HG03135 (cell line): ENCODE results near the gene TCF4.
A peak's percentile ranks its signal among the peaks of the same experiment; 100 is the strongest.

Experiments
- ATAC-seq: cut with Tn5 transposase; IDR thresholded peaks from one replicate; pipeline ENCODE4 v1.9.1; 2021; ENCODE audit warnings: mild to moderate bottlenecking, moderate library complexity; ENCODE audit not compliant: unreplicated experiment

Gene TCF4

DNA sequence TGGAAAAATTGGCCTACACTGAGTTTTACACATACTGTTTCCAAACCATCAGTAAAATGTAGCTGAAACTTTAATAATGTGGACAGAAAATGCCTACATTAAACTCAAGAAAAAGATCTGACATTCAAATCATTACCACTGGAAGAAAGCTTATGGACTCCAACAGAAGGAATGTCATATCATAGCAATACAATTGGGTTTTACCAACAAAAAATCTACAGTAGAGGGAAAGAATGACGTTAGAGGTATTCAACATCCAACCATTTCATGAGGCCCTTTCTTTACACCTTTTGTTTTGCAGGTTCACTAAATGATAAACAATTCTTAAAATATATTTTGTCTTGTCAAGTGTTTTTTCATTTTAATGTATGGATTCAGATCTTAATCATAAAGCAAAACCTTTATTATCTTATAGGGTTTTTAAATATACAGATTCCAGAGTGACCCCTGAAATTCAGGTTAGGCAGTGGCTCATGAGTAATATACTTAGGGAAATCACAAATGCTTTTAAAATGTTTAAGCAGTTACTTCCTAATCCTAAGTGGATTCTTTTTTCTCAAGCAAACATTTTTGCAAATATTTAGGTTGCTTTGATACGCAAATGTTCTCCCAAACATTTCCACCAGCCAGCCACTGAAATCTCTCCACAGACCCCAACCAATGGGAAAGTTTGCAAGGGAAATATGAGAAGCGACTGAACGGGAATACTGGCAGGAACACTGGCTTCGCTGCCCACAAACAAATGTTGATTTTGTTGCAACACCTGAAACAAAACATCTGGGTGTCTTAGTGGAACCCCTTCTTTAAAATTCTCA, 168.7 kb downstream of the TCF4 start:
- ATAC-seq, result no peak

DNA sequence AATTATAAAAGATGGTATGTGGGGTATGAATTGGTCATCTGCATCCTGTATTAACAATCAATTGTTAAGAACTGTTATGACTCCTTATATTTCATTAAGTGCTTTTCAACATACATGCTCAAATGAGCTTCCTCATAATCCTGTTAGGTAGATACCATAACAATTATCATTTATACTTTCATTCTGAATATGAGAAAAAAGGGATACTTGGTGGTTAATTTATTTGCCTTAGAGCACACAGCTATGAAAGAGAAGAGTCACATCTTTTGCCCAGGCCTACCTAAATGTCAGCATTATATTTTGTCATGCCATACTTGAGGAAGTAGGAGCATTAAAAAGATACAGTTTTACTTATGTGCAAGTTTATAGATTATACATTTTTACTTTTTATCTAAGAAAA, 169.6 kb downstream of the TCF4 start:
- no peak for ATAC-seq

DNA sequence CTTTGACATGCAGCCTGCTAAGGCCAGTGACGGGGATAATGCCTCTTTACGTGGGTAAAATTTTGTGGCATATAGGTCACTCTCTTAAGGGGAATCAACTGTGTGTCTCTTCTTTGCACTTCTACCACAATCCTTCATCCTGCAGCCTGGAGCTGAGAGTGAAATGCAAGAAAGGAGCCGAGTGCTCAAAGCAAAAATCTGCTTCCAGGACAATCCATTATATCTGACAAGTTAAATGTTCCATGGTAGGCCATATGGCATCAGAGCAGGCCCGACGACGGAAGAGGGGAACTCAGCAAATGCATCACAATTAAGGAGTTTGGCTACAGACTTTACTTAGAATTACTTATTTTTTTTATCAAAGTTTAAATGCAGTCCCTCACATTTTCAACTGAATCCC, 171.2 kb downstream of the TCF4 start:
- ATAC-seq, result no peak

DNA sequence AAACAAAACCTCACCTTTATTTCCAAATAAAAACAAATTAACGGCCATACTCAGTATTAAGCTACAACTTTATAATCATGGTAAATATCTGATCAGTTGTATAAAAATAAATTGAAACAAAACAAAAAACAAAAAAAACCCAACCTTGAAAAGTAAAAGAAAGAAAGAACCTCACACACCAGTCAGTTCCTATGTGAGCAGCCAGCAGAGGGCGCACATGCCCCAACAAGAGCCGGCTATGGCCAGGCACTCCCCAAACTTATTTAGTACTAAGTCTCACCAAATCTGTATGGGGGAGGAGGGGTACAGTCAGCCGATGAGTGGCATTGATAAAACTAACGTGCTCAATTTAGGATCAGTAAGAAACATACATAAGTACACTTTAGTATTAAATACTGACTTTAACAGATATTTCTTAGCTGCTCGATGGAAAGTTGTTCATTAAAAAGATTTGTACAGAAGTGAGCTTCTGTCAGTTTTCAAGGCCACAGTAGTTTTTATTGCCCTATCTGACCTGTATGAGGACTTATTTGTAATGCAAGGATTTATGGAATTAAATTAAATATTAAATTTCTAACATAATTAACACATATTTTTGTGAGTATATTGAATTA, 172.6 kb downstream of the TCF4 start:
- ATAC-seq, result peak; percentile 89

DNA sequence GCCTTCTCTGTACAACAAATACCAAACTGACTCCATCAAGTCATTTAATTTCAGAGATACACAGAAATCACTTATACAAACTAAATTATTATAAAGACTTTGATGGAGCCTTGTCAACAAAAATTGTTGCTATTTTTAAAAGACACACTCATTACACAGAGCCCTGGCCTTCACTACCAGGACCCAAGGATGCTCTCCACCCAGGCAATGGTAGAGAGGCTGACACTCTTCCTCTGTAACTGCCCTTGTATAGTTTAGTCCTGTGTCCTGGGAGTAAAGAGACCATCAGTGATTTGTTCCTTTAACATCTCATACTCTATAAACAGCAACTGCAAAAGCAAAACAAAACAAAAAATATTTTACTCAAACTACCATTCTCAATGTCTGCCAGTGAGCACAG, 173.5 kb downstream of the TCF4 start:
- ATAC-seq, result no peak

DNA sequence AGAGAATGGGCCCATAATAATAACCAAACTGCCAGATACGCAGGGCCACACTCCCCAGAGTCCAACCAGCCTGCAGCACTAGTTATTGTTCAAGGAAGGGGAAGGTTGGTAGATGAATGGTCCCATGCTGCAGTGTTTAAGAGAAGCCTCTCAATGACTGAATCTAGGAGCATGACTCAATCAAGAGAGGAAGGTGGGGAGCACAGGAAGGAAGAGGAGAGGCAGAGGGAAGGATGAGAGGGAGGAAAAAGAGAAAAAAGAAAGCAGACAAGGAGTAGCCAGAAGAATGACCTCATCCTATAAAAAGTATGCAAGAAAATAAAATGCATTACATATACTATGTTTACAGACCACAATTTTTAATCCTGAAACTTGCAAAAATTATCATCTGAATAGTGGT, 174.5 kb downstream of the TCF4 start:
- ATAC-seq, result no peak

DNA sequence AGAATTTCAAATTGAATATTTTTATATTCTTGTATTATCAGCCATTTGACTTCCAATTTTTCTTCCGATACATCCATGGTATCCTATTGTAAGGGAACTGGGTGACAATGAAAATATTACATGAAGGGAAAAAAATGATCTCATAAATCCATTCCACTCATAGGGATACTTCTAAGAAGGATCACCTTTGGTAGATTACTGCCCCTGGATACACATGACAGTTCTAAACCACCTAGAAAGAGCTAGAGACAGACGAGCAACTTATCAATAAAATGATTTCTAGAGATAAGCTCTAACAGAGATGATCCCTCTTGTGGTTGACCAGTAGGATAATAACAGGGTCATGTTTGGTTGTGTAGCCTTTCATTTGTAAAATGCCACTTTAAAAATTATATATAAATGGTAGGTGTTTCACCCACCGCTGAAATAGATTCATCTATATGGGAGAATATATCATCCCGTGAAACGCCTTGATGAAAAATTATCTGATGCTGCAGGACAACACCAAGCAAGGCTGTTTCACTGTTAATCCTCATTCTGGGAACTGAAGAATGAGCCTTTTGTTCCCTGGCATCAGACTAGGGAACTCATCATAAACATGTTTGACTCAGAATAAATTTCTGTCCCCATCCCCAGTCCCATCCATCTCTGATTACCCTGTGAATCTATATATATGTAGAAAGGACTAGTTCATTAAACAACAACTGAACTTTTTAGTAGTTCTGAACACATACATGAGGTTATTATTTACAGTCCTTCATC, 180.0 kb downstream of the TCF4 start:
- ATAC-seq, result no peak

DNA sequence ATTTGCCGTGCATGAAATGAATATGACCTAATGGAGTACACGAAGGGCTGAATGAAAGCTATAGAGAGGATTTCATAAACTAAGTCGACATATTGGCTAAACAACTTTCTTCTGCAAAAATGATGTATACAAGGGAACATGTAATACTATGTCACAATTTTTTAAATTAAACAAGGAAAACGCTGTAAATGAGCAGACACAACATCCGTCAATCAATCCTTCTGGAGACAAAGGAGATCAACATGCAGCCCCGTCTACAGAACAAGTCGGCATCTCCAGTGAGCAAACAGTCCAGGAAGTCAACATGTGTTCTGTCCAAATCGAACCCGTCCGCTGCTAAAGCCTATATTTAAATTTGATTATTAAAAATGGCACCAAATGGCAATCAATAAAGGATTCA, 180.8 kb downstream of the TCF4 start:
- no peak for ATAC-seq

DNA sequence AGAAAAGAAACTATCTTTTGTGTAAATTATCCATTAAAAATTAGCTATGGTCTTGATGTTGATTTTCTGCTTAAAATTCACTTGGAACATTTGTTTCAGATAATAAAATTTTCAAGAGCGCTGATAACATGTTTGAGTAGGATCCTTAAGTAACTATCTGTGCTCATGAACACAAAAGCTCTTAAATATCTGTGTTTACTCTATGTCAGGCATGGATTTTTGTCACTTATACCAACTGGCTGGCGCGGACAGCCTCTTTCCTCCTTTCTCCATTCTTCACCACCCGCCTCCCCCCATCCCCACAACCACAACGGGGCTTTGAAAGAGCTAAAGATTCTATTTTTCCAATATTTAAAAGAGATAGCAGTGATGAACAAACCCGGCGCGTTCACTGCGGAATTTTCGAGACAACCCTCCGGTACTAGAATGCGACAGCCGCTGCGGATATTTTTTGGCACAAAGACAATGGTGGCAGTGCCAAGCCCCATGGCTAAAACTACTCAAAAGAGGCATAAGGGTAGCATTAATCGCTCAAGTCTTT, 181.5 kb downstream of the TCF4 start:
- no peak for ATAC-seq

DNA sequence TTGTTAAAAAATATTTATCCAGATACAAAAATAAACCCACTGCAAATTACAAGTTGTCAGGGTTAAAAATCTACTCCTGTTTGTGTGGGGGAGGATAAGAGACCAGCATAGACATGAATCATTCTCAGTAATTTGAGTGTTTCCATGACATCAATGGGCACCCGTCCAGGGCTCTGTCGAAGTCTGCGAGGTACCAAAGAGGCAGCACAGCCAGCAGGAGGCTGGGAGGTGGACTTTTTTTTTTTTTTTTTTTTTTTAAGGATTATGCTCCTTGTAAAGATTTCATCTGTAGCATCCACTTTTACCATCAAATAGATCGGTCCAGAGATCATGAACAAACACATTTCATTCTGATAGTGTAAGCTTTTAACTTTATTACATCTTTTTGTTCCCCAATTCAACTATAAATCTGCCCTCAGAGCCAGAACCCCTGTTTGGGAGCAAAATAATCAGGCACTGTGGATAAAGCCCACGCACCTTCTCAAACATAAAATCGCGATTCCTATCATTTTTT, 182.0 kb downstream of the TCF4 start:
- ATAC-seq, result no peak

DNA sequence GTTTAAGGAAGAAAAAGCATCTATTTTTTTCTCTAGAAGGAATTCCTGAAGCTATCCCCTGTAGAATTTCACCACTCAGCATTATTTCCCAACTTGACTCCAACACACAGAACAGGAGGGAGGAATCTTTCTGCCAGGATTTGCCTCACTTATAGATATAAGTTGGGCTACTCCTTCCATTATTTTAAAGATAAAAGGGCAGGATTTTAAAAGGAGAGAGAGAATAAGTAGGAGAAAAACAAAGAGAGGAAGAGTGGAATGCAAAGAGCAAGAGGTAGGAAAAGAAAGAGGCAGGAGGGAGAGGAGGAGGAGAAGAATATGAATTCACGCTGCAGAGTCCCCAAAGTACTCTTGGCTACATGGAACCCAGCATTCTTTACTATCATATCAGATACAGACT, 182.5 kb downstream of the TCF4 start:
- ATAC-seq, result no peak

DNA sequence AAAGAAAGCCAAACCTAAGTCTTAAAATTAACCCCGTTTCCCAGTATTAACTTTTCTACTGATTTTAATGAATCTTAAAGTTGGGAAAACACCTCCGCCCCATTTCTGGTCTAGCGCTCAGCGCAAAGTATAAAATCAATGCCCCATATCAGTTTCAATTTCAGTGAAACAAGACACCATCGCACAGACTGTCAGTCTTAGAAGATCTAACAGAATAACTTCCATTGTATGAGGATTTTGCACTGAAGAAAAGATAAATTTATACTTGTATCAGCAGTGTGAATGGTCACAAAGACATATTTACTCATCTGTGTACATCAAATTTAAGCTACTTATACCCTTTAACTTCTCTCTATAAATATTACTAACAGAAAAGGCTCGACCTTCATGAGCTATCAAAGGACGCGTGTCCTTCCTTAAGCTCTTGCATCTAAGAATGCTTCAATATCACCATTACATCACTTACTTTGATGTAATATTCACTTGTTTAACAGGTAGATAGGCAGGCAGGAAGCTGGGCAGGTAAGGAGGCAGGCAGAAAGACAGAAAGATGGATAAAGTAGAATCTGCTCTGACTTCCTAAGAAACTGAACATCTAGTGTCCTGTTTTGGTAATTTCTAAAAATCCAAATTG, 183.0 kb downstream of the TCF4 start:
- ATAC-seq, result no peak

DNA sequence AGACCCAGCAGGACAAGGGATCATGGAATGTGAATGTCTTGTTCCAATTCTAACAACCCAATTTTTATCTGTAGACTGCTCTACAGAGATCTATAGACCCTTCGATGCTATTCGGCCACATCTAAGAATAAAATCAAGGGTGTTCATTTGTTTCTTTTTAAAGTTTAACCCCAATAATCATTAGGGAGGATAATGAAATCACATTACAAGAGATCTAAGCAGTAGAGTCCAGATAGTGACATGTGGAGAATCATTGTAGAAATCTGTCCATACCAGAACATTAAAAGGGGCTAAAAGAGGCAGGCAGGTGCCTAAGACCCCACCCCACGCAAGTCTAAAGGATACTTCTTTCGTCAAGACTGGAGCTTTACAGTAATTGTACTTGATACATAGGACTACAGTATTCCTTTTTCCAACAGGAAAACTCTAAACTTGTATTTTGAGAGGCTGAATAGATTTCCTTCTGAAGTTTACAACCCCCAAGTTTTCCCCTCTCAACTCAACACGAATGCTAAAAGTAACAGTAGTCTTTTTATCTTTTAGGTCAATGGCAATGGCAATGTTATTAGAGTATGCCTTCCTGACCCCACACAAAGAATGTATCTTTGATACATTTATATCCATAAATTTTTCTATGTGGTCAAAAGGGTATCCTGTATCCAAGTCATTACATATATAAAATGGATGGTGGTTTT, 183.7 kb downstream of the TCF4 start:
- no peak for ATAC-seq

DNA sequence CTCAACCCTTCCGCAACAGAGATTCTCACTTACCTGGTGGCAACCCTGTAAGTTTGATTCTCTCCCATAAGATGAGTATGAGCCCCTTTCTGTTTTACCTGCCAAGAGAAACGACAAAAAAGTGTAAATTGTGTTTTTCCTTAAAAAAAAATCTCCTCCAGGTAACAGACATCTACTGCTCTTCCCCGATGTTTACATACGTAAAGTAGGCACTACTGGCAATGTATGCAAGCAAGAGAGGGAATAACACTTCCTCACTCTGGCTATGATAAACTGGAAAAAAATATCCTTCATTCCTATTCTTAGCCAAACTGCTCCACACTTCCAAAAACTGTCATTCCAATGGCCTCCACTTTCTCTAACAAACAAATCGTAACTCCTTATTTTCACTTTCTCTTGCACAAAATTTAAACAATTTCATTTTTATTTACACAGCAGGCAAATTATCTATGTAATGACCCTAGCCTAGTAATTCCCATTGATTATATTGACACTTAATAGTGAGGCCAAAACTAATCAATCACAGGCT, 184.5 kb downstream of the TCF4 start:
- ATAC-seq, result no peak

DNA sequence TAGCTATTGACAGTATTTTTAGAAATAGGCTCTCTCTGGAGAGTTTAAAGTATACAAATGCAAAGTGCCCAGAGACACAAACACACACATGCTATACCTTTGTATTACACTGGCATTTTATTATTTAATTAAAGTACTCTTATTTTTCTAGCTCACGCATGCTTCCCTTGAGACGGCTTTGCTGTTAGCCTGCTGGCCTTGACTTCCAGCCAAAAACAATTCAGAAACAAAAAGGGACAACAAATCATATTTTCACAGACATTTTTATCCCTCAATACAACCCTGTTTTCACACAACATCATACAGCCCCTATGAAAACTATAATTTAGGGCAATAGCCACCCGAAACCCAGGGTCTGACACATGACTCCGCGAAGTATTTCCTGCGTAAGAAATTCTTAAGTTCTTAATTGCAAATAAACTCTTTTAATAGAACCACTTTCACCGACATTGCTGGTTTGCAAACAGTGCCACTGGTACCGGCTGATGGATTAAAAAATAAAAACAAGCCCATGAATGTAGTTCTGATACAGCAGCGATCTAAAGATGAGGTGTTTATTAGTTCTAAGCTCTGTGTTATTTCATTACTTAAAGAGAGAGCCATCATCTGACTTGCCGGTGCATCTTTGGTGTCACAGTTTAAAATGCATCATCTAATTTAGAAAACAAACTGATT, 185.1 kb downstream of the TCF4 start:
- no peak for ATAC-seq

DNA sequence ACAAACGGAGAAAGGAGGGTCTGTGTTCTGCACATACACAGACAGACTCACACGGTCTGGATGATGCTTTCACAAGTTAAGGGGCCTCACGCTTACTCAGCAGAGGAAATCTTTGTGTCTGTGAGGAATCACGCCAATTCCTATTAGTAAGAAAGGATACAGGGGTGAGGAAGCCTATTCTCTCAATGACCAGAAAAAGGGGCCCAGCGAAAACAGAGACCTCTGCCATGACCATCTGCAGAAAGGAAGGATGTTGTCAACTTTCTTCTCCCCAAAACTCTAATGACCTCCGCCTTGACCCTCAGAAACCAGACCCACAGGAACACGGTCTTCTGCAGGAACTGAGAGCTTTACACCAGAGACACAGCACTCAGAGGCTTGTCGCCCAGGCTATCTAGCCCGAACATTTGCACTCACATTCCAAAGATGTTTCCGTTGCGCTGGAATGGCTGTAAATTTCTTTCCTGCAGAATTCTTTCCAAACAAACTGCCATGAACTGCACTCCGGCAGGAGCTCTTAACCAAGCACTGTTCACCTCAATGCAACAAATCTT, 186.3 kb downstream of the TCF4 start:
- no peak for ATAC-seq

DNA sequence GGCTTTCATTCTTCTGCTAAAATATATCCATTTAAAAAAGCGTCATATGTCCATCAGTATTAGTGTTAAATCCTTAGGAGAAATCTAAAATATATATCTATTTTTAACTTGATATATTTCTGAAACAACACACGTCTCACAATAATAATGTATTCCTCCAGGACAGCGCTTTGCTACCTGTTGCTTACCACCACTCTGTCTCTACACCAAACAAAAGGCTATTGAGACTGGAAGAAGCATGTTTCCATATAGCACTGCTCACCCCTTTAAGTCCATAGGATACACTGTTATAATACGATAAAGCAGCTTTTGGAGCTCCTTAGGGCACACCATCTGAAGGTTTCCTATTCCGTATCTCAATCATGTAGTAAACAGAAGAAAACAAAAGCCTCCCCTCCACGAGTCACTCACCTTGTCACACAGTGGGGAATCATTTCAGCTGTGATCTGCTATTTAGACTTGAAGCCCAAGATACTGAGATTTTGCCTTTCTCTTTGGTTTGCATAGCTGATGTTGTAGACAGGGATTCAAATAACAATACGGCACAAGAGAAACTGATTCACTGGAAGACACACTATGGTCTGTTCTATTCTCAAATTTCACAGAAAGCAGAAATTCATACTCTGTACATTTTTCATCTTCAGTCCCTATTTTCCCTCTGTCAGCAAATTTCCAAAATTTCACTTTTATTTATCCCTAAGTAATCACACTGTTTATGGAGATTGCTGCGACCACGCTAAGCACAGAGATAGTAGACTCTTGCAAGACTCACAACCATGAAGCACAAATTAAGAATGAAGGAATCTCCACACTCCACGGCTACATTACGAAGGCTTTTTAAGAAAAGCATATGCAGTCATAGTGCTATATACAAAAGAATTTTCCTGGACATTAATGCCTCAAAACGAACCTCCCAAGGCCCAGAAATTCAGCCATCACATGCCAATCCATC, 187.1 kb downstream of the TCF4 start:
- ATAC-seq, result no peak

DNA sequence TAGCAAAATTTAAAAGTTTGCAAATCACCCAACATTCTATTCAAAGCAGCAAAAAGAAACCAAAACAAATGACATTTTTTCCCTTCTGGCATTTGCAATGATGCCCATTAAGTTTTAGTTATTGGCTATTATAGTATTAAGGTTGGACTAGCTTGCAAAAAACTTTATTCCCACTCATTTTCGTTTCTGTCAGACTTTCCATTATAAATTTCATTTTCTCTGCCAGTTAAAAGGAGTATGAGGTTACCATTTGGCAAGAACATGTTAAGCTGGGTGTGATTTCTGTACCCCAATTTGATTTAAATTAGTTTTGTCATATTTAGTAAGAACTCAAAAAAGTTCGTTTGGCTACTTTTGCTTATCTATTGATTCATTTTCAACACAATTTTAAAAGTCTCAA, 187.9 kb downstream of the TCF4 start:
- no peak for ATAC-seq
